ENCODE data around the gene SLC9A3. TPM values are rescaled to one million over a fixed set of nuclear protein-coding genes. Genes with fewer than 3 reads are reported as not detected.

SLC9A3 gene
- total RNA-seq, 1 experiment from 2014 or later, result 0.85 TPM

- H3K23me2 ChIP-seq (ENCODE audit: insufficient read length, low read depth, low read length, poor library complexity, severe bottlenecking), result no peaks in the 10 kb centered on the region
- peak; percentile 27 for DNase-seq
- H2BK12ac ChIP-seq (ENCODE audit: insufficient read length, low read depth, low read length), result no peak overlapping the region
- H3K27me3 ChIP-seq (ENCODE audit: insufficient read depth, low read length), result no peaks in the 10 kb centered on the region
- no peaks in the 10 kb centered on the region for H3K36me3 Mint-ChIP-seq (ENCODE audit: insufficient read depth in 1 of 3, low read depth in 3 of 3)
- no peak overlapping the region for H2BK15ac ChIP-seq (ENCODE audit: low read depth, low read length)
- H3K4me1 ChIP-seq (ENCODE audit: insufficient read depth, low read length), result no peaks in the 10 kb centered on the region
- H3K27ac ChIP-seq (ENCODE audit: insufficient read length, low read depth, low read length), result no peak overlapping the region
- no peak overlapping the region for H3K9ac ChIP-seq (ENCODE audit: extremely low read depth, insufficient read length, low read length)
- no peaks in the 10 kb centered on the region for H3K79me2 ChIP-seq (ENCODE audit: insufficient read depth, low read length)
- H3K14ac ChIP-seq (ENCODE audit: insufficient read depth, low read length), result no peak overlapping the region
- H3K27ac Mint-ChIP-seq, result no peak overlapping the region
- H3K4me2 ChIP-seq (ENCODE audit: insufficient read depth, insufficient read length, low read length), result no peak overlapping the region
- peaks cover 5% of the 10 kb centered on the region for H3K27me3 Mint-ChIP-seq (ENCODE audit: low read depth)
- no peak overlapping the region for H3K56ac ChIP-seq (ENCODE audit: insufficient read length, low read depth, low read length)
- peaks cover 4% of the 10 kb centered on the region for H4K20me1 ChIP-seq (ENCODE audit: control insufficient read depth, insufficient read depth, insufficient read length)
- no peak overlapping the region for H2BK120ac ChIP-seq (ENCODE audit: low read depth, low read length, poor library complexity, severe bottlenecking)
- no peak overlapping the region for H3K18ac ChIP-seq (ENCODE audit: insufficient read length, low read depth, low read length)
- H2BK20ac ChIP-seq (ENCODE audit: low read depth, low read length, poor library complexity, severe bottlenecking), result no peak overlapping the region
- H3K9me3 Mint-ChIP-seq, result no peaks in the 10 kb centered on the region
- no peaks in the 10 kb centered on the region for H3K79me1 ChIP-seq (ENCODE audit: insufficient read depth, low read depth, low read length, poor library complexity, severe bottlenecking)
- H2AK5ac ChIP-seq (ENCODE audit: insufficient read length, low read length), result no peak overlapping the region
- no peak overlapping the region for H2BK5ac ChIP-seq (ENCODE audit: insufficient read length, low read length)
- no peak overlapping the region for H3K23ac ChIP-seq (ENCODE audit: insufficient read length, low read depth, low read length)
- H3K4me1 Mint-ChIP-seq, result peaks cover 11 to 12% of the 10 kb centered on the region in 2 experiments
- no peak overlapping the region for H3K4ac ChIP-seq (ENCODE audit: low read depth, low read length)
- H3K4me3 Mint-ChIP-seq, result no peak overlapping the region
- WGBS (ENCODE audit: extremely low coverage, insufficient read length, low lambda C conversion rate), result no CpG with 5 or more reads among the region's 52 CpGs
- H2AFZ ChIP-seq (ENCODE audit: low read length), result no peak overlapping the region
- no peak overlapping the region for H4K5ac ChIP-seq (ENCODE audit: insufficient read length, low read depth, low read length)
- no peak for TF ChIP-seq CTCF (conservative IDR thresholded peaks at IDR 0.05)
- H4K8ac ChIP-seq (replicated peaks; ENCODE audit: insufficient read length, low read depth, low read length), result no peak overlapping the region
- no peak overlapping the region for H4K91ac ChIP-seq (ENCODE audit: insufficient read length, low read depth, low read length)
- H3K9me3 ChIP-seq (ENCODE audit: control insufficient read depth, low read depth, low read length), result no peaks in the 10 kb centered on the region
- H3T11ph ChIP-seq (ENCODE audit: low read length), result no peak overlapping the region
Measured at GRCh38 chr5:420632-421286, 103.5 kb downstream of the SLC9A3 start.

Small RNA genes within 50 kb of the gene (microRNA-seq; reads per million reads assigned to microRNA genes)
- gene MIR4456 (ENCODE audit: borderline microRNAs expressed), result not detected

Other genes starting within 250 kb of the SLC9A3 start
- 1.7 and 2.2 TPM in 2 replicates for gene AHRR, start 202.7 kb downstream of the SLC9A3 start, total RNA-seq (2021)
- gene EXOC3, start 81.3 kb downstream of the SLC9A3 start, total RNA-seq (2021), result 36.7 and 37.6 TPM in 2 replicates
- gene CEP72, start 87.9 kb upstream of the SLC9A3 start, total RNA-seq (2021), result 24.8 and 26.7 TPM in 2 replicates
- gene TPPP, start 168.9 kb upstream of the SLC9A3 start, total RNA-seq (2021), result 0.44 and 0.48 TPM in 2 replicates

All from H9 (cell line).